Stomach (tissue), 19 donors: Measurements from ENCODE around the gene ZNF276. TPM values are rescaled to one million over a fixed set of nuclear protein-coding genes. Genes with fewer than 3 reads are reported as not detected.
A peak's percentile ranks its signal among the peaks of the same experiment; 100 is the strongest.
"Not testable (repeated sequence)": the region's sequence is repeated elsewhere in the genome, so short reads cannot be mapped to it uniquely, and the experiment has no call there.

Source experiments
- DNase-seq, 2 donors: peaks; one replicate each; pipeline versions ENCODE4 v3.0.0 to v3.0.0-alpha.2; 2013 to 2019
- H3K27ac ChIP-seq, 5 donors: fragments of 200-600 bp in 4 of 5; sonication (generic) in 4 of 5; one replicate each; pipeline ENCODE4 v1.5.1; 2013 to 2019; ENCODE audit warnings: mild to moderate bottlenecking in 1 of 5, moderate library complexity in 1 of 5
- H3K27me3 ChIP-seq, 3 donors: fragments of 200-600 bp; sonication (generic); one replicate each; pipeline ENCODE4 v1.5.1; 2017 to 2019; ENCODE audit warnings: mixed run types in 1 of 3
- H3K36me3 ChIP-seq, 4 donors: fragments of 200-600 bp; sonication (generic); 1 replicate in 3 of 4; 2 replicates in 1 of 4; pipeline ENCODE4 v1.5.1; 2016 to 2019
- H3K4me1 ChIP-seq, 4 donors: fragments of 200-600 bp; sonication (generic); one replicate each; pipeline ENCODE4 v1.5.1; 2016 to 2019
- H3K4me3 ChIP-seq, 4 donors: fragments of 200-600 bp; sonication (generic) in 3 of 4; one replicate each; pipeline ENCODE4 v1.5.1; 2016 to 2019; ENCODE audit warnings: mild to moderate bottlenecking in 1 of 4
- H3K9me3 ChIP-seq, 4 donors: fragments of 200-600 bp; sonication (generic); one replicate each; pipeline ENCODE4 v1.5.1; 2016 to 2019
- CTCF ChIP-seq, 7 experiments: fragments of 450-650 bp in 4 of 7; fragments of 200-600 bp in 3 of 7; sonication (generic) in 3 of 7; IDR thresholded peaks; one replicate each; pipeline ENCODE4 v1.5.1; 2016 to 2019; ENCODE audit warnings: antibody characterized with exemption in 7 of 7, control low read depth in 2 of 7, mild to moderate bottlenecking in 1 of 7
- EP300 ChIP-seq: sonication (generic); formaldehyde crosslinking; IDR thresholded peaks from one replicate; pipeline ENCODE4 v1.6.1; 2017; ENCODE audit warnings: antibody characterized with exemption
- POLR2A ChIP-seq, 4 donors: fragments of 450-650 bp; IDR thresholded peaks; one replicate each; pipeline ENCODE4 v1.6.1; 2016; ENCODE audit warnings: antibody characterized with exemption in 4 of 4, control low read depth in 2 of 4, mild to moderate bottlenecking in 1 of 4, moderate library complexity in 1 of 4
- POLR2AphosphoS5 ChIP-seq, 3 donors: sonication (generic); formaldehyde crosslinking; IDR thresholded peaks; one replicate each; pipeline ENCODE4 v1.6.1; 2016; ENCODE audit warnings: antibody characterized with exemption in 3 of 3
- WGBS, 5 donors: extraction: QIAGEN DNeasy Blood & Tissue Kit in 3 of 5; methylation state at CpG; one replicate each; pipeline versions ENCODE4 v1.1.5 to v1.1.7; 2013 to 2018; 5-methylcytosine and 5-hydroxymethylcytosine counted together
- intact Hi-C: fragments of 100-400 bp; cut with DNase I; formaldehyde crosslinking; loops from one replicate; pipeline ENCODE4 v1.15.1; 2023; ENCODE audit warnings: low total_unique reads
- long read RNA-seq, 10 donors: transcript quantifications; one replicate each; lab custom pipeline, GENCODE V29; 2026
- polyA plus RNA-seq, 3 donors: library from polyadenylated mRNA; stranded (reverse); fragments of 200-250 nt; gene quantifications; one replicate each; pipeline ENCODE4 v1.2.3, GENCODE V29; 2013
- total RNA-seq, 5 donors: library from RNA; depleted of rRNA; stranded (reverse); fragments of >200 nt; gene quantifications; one replicate each; pipeline versions ENCODE4 v1.1.0 to v1.2.3, GENCODE V29; 2014 to 2016
- donor health status: healthy with polysubstance abuse.
- donor health status: Bipolar disorder and iron deficiency.
- donor health status: healthy.

ZNF276 gene
- 100 to 1,000 TPM in 3 of 5 donors, 10 to 100 TPM in 2; 27.2 to 418 (median 105) TPM for total RNA-seq
- 10 to 100 TPM; 11.0 to 24.5 (median 13.6) TPM for polyA plus RNA-seq
- long read RNA-seq, donor 1 = 0 reads
- long read RNA-seq, donor 2 = 0 reads
- long read RNA-seq, donor 3 = 0 reads
- long read RNA-seq, donor 4 = 0 reads
- long read RNA-seq, donor 5 = 0 reads
- long read RNA-seq, donor 6, partial matches to known transcripts = 0 of 2 reads
- long read RNA-seq, donor 6, other reads (novel, unspliced or antisense) = 0 of 2 reads
- long read RNA-seq, donor 7, full-length matches to known transcripts = 1 of 1 reads
- long read RNA-seq, donor 7, partial matches to known transcripts = 0 of 1 reads
- long read RNA-seq, donor 7, other reads (novel, unspliced or antisense) = 0 of 1 reads
- long read RNA-seq, donor 8, partial matches to known transcripts = 0 of 2 reads
- long read RNA-seq, donor 8, other reads (novel, unspliced or antisense) = 0 of 2 reads
- long read RNA-seq, donor 9 = 0 reads
- long read RNA-seq, donor 10 = 0 reads

- WGBS, 5 donors = 0 to 1% (median 0%) methylated on average over 13 to 103 of the region's 103 CpGs
- no peaks in the 10 kb centered on the region for H3K9me3 ChIP-seq
- H3K27me3 ChIP-seq = no peaks in the 10 kb centered on the region
- H3K4me3 ChIP-seq = peak within 1 kb of the TSS; percentile 66 to 91 (median 78)
- peaks cover 10 to 41% (median 39%) of the 10 kb centered on the region in 4 donors for H3K36me3 ChIP-seq
- intact Hi-C loops = no loop called here
- TF ChIP-seq POLR2AphosphoS5 (IDR thresholded peaks at IDR 0.05) (peak; percentile 25 to 74 (median 57)), EP300 (no peak)
- H3K4me1 ChIP-seq = peaks cover 30 to 67% (median 52%) of the 10 kb centered on the region in 4 donors
- H3K27ac ChIP-seq = peak within 1 kb of the TSS; percentile 92 to 99 (median 96)
- peak; percentile 86 to 95 for DNase-seq
Measured at GRCh38 chr16:89720813-89721545, at the start of gene ZNF276, which contains the start of gene VPS9D1. TSS of gene ZNF276 (plus strand) at chr16:89721537. CDS start at chr16:89721641, 104 bp downstream. TSS of gene VPS9D1 (minus strand) at chr16:89720898. CDS start at chr16:89720861, 37 bp downstream.

- DNase-seq, H3K4me1 ChIP-seq, H3K27me3 ChIP-seq, H3K27ac ChIP-seq, H3K36me3 ChIP-seq, H3K9me3 ChIP-seq, intact Hi-C loops, H3K4me3 ChIP-seq: not testable (repeated sequence)
- 87 to 97% (median 92%) methylated on average over 4 of the region's 4 CpGs for WGBS, 5 donors
Measured at GRCh38 chr16:89671565-89671964, 49.8 kb upstream of the ZNF276 start.

GRCh38 chr16:89672177-89672941, 49.0 kb upstream of the ZNF276 start:
- 86 to 91% (median 88%) methylated on average over 16 of the region's 16 CpGs for WGBS, 5 donors
- DNase-seq = no peak
- Histone ChIP-seq H3K27me3 (no peaks in the 10 kb centered on the region), H3K36me3 (peaks cover 0 to 8% (median 0%) of the 10 kb centered on the region in 4 donors), H3K9me3 (no peaks in the 10 kb centered on the region), H3K27ac (no peak overlapping the region), H3K4me1 (no peaks in the 10 kb centered on the region), H3K4me3 (no peak overlapping the region)
- no peak for TF ChIP-seq EP300
- TF ChIP-seq POLR2AphosphoS5 (IDR thresholded peaks at IDR 0.05) = no peak
- TF ChIP-seq POLR2A (IDR thresholded peaks at IDR 0.05) = no peak
- no peak for TF ChIP-seq CTCF (IDR thresholded peaks at IDR 0.05)
- intact Hi-C loops = no loop called here

GRCh38 chr16:89678258-89678657, 43.1 kb upstream of the ZNF276 start:
- H3K4me3 ChIP-seq = no peak overlapping the region
- no peak for DNase-seq
- no peak for TF ChIP-seq CTCF (IDR thresholded peaks at IDR 0.05)
- intact Hi-C loops = no loop called here
- H3K9me3 ChIP-seq = no peaks in the 10 kb centered on the region
- WGBS, 5 donors = 96 to 98% (median 97%) methylated on average over 2 of the region's 2 CpGs
- H3K36me3 ChIP-seq = no peaks in the 10 kb centered on the region
- no peaks in the 10 kb centered on the region for H3K4me1 ChIP-seq
- no peak overlapping the region for H3K27ac ChIP-seq
- H3K27me3 ChIP-seq = no peaks in the 10 kb centered on the region

- no peak for DNase-seq
- peak overlapping the region in 3 of 4 donors; percentile 68 to 92 (median 72) for H3K4me3 ChIP-seq
- TF ChIP-seq CTCF (IDR thresholded peaks at IDR 0.05) (no peak), POLR2AphosphoS5 (IDR thresholded peaks at IDR 0.05) (no peak)
- intact Hi-C loops = no loop called here
- WGBS, 5 donors = 75 to 100% (median 97%) methylated on average over 1 of the region's 1 CpG
- H3K36me3 ChIP-seq = peaks cover 0 to 21% (median 19%) of the 10 kb centered on the region in 4 donors
- H3K4me1 ChIP-seq = peaks cover 12 to 33% (median 29%) of the 10 kb centered on the region in 4 donors
- H3K9me3 ChIP-seq = no peaks in the 10 kb centered on the region
- H3K27me3 ChIP-seq = no peaks in the 10 kb centered on the region
- H3K27ac ChIP-seq = no peak overlapping the region
Measured at GRCh38 chr16:89685916-89686315, 35.4 kb upstream of the ZNF276 start.
